Neural progenitor cell (in vitro differentiated cells): Measurements from ENCODE around the gene SNAPC2. TPM values are rescaled to one million over a fixed set of nuclear protein-coding genes. Genes with fewer than 3 reads are reported as not detected.
"Not testable (repeated sequence)": the region's sequence is repeated elsewhere in the genome, so short reads cannot be mapped to it uniquely, and the experiment has no call there.

Source experiments
- DNase-seq: peaks from one replicate; pipeline ENCODE4 v3.0.0-alpha.2; 2016; ENCODE audit warnings: low spot score
- H2AFZ ChIP-seq: fragments of 200-600 bp; sonication (generic); replicated peaks from 2 replicates; pipeline ENCODE4 v1.6.1; 2016; ENCODE audit warnings: antibody characterized with exemption
- H3F3A ChIP-seq: fragments of 200-600 bp; sonication (generic); 2 replicates; pipeline ENCODE4 v1.6.1; 2016; ENCODE audit warnings: antibody characterized with exemption, low read depth
- H3K27ac ChIP-seq: fragments of 200-600 bp; sonication (generic); 2 replicates; pipeline ENCODE4 v1.5.1; 2016; ENCODE audit warnings: mild to moderate bottlenecking
- H3K27me3 ChIP-seq: fragments of 200-600 bp; sonication (generic); 2 replicates; pipeline ENCODE4 v1.6.1; 2016; ENCODE audit warnings: mild to moderate bottlenecking, moderate library complexity
- H3K36me3 ChIP-seq: fragments of 200-600 bp; sonication (generic); 2 replicates; pipeline ENCODE4 v1.5.1; 2016
- H3K4me1 ChIP-seq: fragments of 200-600 bp; sonication (generic); 2 replicates; pipeline ENCODE4 v1.6.1; 2016; ENCODE audit warnings: mixed run types
- H3K4me2 ChIP-seq: fragments of 200-600 bp; sonication (generic); 2 replicates; pipeline ENCODE4 v1.6.1; 2016
- H3K4me3 ChIP-seq: fragments of 200-600 bp; sonication (generic); 2 replicates; pipeline ENCODE4 v1.5.1; 2016
- H3K79me2 ChIP-seq: fragments of 200-600 bp; sonication (generic); 2 replicates; pipeline ENCODE4 v1.6.1; 2016; ENCODE audit warnings: low read depth
- H3K9ac ChIP-seq: fragments of 200-600 bp; sonication (generic); 2 replicates; pipeline ENCODE4 v1.6.1; 2016
- H3K9me3 ChIP-seq: fragments of 200-600 bp; sonication (generic); 2 replicates; pipeline ENCODE4 v1.5.1; 2016; ENCODE audit warnings: low read depth
- H4K20me1 ChIP-seq: fragments of 200-600 bp; sonication (generic); 2 replicates; pipeline ENCODE4 v1.6.1; 2016; ENCODE audit warnings: low read depth
- H3K27ac Mint-ChIP-seq: 3 replicates; pipeline ENCODE4 v1.8.0; 2021; ENCODE audit warnings: mixed read lengths
- H3K27me3 Mint-ChIP-seq: 2 replicates; pipeline ENCODE4 v1.8.0; 2022; ENCODE audit warnings: low read depth, mild to moderate bottlenecking, inconsistent platforms, moderate library complexity, mixed read lengths; ENCODE audit not compliant: insufficient read depth
- H3K36me3 Mint-ChIP-seq: 3 replicates; pipeline ENCODE4 v1.8.0; 2021; ENCODE audit warnings: mixed read lengths
- H3K4me1 Mint-ChIP-seq: 3 replicates; pipeline ENCODE4 v1.8.0; 2021; ENCODE audit warnings: mixed read lengths
- H3K4me3 Mint-ChIP-seq: 3 replicates; pipeline ENCODE4 v1.8.0; 2021; ENCODE audit warnings: mild to moderate bottlenecking, moderate library complexity, mixed read lengths
- H3K9me3 Mint-ChIP-seq: 3 replicates; pipeline ENCODE4 v1.8.0; 2020; ENCODE audit warnings: mixed read lengths
- CTCF ChIP-seq: fragments of 200-600 bp; sonication (generic); IDR thresholded peaks from 2 replicates; pipeline ENCODE4 v1.5.1; 2017; ENCODE audit warnings: antibody characterized with exemption, mild to moderate bottlenecking
- EZH2 ChIP-seq: fragments of 200-600 bp; sonication (generic); IDR thresholded peaks from 2 replicates; pipeline ENCODE4 v1.6.1; 2017; ENCODE audit warnings: antibody characterized with exemption, mild to moderate bottlenecking, moderate library complexity
- EZH2phosphoT487 ChIP-seq: fragments of 200-600 bp; sonication (generic); IDR thresholded peaks from 2 replicates; pipeline ENCODE4 v1.6.1; 2017; ENCODE audit warnings: antibody characterized with exemption
- total RNA-seq: library from RNA; depleted of rRNA; stranded (reverse); fragments of >200 nt; gene quantifications from 2 replicates; pipeline ENCODE4 v1.2.3, GENCODE V29; 2015; ENCODE audit warnings: low replicate concordance

Gene SNAPC2
- total RNA-seq, 1 donor from 2014 or later: 5.7 TPM

DNA sequence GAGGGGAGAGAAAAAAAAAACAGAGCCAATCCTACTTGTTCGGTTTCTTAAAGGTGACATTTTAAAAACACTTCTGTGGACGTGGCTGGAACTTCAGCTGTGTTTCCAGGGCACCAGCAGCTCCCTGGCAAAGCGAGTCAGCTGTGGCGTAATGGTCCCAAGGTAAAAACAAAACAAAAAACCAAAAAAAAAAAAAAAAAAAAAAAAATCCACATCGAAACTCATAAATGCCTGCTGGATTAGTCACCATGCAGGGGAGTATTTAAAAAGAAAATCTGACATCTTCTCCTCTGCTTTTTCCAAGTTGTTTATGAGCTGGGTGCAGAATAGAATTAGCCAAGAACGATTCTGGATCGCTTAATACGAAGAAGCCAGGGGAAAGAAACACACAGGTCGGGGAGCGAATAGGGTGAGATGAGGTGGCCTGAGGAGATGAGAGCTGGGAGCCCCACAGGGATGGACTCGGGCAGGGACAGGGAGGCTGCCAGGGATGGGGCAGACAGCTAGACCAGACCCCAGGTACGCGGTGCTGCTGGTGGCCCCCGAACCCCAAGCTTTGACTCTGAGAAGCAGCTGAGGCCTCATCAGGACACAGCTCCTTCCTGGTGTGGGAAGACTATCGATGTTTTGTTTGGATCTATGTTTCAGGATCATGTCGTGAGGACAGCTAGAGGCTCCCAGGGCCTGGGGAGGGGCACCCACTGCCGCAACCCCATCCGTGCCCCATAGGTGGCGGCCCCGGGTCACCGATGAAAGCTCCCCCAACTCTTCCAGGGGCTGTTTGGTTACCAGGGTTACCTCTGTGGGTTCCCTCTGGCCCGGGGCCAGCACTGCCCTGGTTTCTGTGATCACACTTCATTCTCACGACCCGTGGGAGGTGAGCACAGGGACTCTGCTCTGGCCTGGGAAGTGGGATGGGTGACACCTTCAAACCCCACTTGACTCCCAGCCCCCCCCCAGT, 8.9 kb downstream of the SNAPC2 start:
- H3K4me3 ChIP-seq: no peak overlapping the region
- H3K27ac Mint-ChIP-seq: peak overlapping the region; percentile 81

GRCh38 chr19:7930030-7930429, 9.9 kb downstream of the SNAPC2 start:
- H3K4me2 ChIP-seq, H3K36me3 Mint-ChIP-seq, H3K9me3 ChIP-seq, H3K9ac ChIP-seq, H3K9me3 Mint-ChIP-seq, H3K4me1 ChIP-seq, H3K27me3 Mint-ChIP-seq, H3K79me2 ChIP-seq, DNase-seq, H3K27ac Mint-ChIP-seq, H3K4me3 Mint-ChIP-seq, H3K36me3 ChIP-seq, H2AFZ ChIP-seq, H3K27ac ChIP-seq, H3K4me3 ChIP-seq, H3K27me3 ChIP-seq: not testable (repeated sequence)
- peaks cover 28% of the 10 kb centered on the region for H3F3A ChIP-seq
- H4K20me1 ChIP-seq: peaks cover 23% of the 10 kb centered on the region
- H3K4me1 Mint-ChIP-seq: peaks cover 15% of the 10 kb centered on the region

More for the DNA sequence above, 8.9 kb downstream of the SNAPC2 start:
- peak; percentile 75 for DNase-seq
- Histone ChIP-seq H3K9me3 (no peaks in the 10 kb centered on the region), H3K27ac (no peak overlapping the region), H3K4me1 (no peaks in the 10 kb centered on the region), H3K27me3 (no peaks in the 10 kb centered on the region), H3K79me2 (peaks cover 8% of the 10 kb centered on the region), H3K9ac (no peak overlapping the region), H3K36me3 (no peaks in the 10 kb centered on the region), H3F3A (peaks cover 37% of the 10 kb centered on the region), H3K4me2 (no peak overlapping the region), H2AFZ (no peak overlapping the region), H4K20me1 (peaks cover 33% of the 10 kb centered on the region)
- H3K27me3 Mint-ChIP-seq: peaks cover 12% of the 10 kb centered on the region
- H3K4me1 Mint-ChIP-seq: peaks cover 18% of the 10 kb centered on the region
- TF ChIP-seq EZH2 (no peak), CTCF (peak; percentile 53)
- H3K36me3 Mint-ChIP-seq: peaks cover 7% of the 10 kb centered on the region
- H3K4me3 Mint-ChIP-seq: peak overlapping the region; percentile 80
- no peaks in the 10 kb centered on the region for H3K9me3 Mint-ChIP-seq

DNA sequence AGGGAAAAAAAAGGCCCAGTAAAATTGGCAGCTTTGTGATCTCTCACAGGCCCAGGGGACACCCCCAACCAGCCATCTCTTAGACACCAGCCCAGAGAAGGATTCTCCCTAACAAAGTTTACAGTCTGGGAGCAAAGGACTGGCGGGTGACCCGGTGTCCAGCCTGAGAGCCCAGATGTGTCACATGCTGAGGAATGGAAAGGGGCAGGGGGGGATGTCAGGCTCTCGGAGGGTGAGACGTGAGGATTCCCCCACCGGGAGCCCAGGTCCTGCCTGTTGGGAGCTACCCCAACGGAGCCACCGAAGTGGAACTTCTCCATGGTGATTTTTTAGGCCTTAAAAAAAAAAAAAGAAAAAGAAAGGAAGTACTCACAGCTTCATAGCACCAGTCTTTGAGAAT, 10.6 kb downstream of the SNAPC2 start:
- no peaks in the 10 kb centered on the region for H3K27me3 ChIP-seq
- H3F3A ChIP-seq: peaks cover 24% of the 10 kb centered on the region
- Mint-ChIP-seq H3K27me3 (peaks cover 6% of the 10 kb centered on the region), H3K9me3 (no peaks in the 10 kb centered on the region), H3K4me3 (no peak overlapping the region), H3K36me3 (peaks cover 7% of the 10 kb centered on the region), H3K27ac (no peak overlapping the region), H3K4me1 (peaks cover 15% of the 10 kb centered on the region)
- no peak overlapping the region for H3K9ac ChIP-seq
- DNase-seq: no peak
- H3K79me2 ChIP-seq: no peaks in the 10 kb centered on the region
- H3K4me1 ChIP-seq: no peaks in the 10 kb centered on the region
- H3K4me2 ChIP-seq: no peak overlapping the region
- H3K4me3 ChIP-seq: no peak overlapping the region
- no peak overlapping the region for H2AFZ ChIP-seq
- peaks cover 23% of the 10 kb centered on the region for H4K20me1 ChIP-seq
- no peaks in the 10 kb centered on the region for H3K36me3 ChIP-seq
- no peaks in the 10 kb centered on the region for H3K9me3 ChIP-seq
- TF ChIP-seq EZH2 (no peak), EZH2phosphoT487 (no peak), CTCF (no peak)
- no peak overlapping the region for H3K27ac ChIP-seq
